NCI-H226 (cell line): Measurements from ENCODE around the gene HUS1B.
"Not testable (repeated sequence)": the region's sequence is repeated elsewhere in the genome, so short reads cannot be mapped to it uniquely, and the experiment has no call there.

ENCODE experiments used
- DNase-seq: peaks from one replicate; pipeline ENCODE4 v3.0.0-alpha.2; 2015

The HUS1B gene

GRCh38 chr6:656460-657252 is at the start of gene HUS1B:
Gene HUS1B (minus strand): TSS chr6:657100. CDS start chr6:656944, 156 bp downstream.
- DNase-seq = no peak

GRCh38 chr6:706146-706545 is 49.2 kb upstream of the HUS1B start:
- DNase-seq = no peak

GRCh38 chr6:705047-705446 is 48.1 kb upstream of the HUS1B start:
- no peak for DNase-seq

- DNase-seq = no peak
Observed at GRCh38 chr6:704046-704445, 47.1 kb upstream of the HUS1B start.

DNA sequence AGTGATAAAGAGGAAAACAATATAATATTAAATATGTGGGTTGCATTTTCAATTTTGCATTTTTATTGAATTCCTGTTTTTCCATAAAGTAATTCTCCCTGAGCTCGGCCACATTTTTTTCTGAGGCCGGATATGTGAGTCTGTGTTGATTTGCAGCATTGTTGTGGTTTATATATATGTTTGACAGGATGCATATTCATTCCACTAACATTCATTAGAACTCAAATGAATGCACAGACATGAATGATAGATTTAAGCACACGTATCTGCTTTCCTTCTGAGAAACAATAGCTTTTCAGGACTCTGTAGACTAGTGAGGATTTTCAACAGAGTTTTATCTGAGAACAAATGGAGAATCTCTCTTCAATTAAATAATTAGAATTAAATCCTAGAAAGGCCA is 46.7 kb upstream of the HUS1B start:
- no peak for DNase-seq

GRCh38 chr6:701700-702479 is 45.0 kb upstream of the HUS1B start:
- no peak for DNase-seq

- DNase-seq = no peak
Observed at GRCh38 chr6:701215-701614, 44.3 kb upstream of the HUS1B start.

GRCh38 chr6:700490-700889 is 43.6 kb upstream of the HUS1B start:
- no peak for DNase-seq

DNA sequence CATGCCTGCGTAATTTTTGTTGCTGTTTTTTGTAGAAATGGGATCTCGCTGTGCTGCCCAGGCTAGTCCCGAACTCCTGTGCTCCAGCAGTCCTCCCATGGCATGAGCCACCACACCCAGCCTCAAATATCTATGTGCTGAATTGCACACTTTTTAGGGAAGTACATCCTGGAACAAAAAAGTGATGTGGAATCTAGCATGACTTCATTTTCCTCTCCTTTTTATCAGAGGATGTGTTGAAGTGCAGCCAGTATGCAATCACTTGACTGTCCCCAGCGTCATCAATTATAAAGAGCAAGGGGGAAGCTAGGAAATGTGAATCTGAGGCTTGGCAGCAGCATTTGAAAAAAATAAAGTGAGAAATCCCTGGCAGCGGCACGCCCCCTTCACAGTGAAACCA is 42.4 kb upstream of the HUS1B start:
- no peak for DNase-seq

DNA sequence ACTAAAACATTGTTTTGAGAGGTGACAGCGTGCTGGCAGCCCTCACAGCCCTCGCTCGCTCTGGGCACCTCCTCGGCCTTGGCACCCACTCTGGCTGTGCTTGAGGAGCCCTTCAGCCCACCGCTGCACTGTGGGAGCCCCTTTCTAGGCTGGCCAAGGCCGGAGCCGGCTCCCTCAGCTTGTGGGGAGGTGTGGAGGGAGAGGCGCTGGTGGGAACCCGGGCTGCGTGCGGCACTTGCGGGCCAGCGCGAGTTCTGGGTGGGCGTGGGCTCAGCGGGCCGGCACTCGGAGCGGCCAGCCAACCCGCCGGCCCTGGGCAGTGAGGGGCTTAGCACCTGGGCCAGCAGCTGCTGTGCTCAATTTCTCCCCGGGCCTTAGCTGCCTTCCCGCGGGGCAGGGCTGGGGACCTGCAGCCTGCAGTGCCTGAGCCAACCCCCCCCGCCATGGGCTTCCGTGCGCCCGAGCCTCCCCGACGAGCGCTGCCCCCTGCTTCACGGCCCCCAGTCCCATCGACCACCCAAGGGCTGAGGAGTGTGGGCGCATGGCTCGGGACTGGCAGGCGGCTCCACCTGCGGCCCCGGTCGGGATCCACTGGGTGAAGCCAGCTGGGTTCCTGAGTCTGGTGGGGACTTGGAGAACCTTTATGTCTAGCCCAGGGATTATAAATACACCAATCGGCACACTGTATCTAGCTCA is 37.7 kb upstream of the HUS1B start:
- DNase-seq = not testable (repeated sequence)

DNA sequence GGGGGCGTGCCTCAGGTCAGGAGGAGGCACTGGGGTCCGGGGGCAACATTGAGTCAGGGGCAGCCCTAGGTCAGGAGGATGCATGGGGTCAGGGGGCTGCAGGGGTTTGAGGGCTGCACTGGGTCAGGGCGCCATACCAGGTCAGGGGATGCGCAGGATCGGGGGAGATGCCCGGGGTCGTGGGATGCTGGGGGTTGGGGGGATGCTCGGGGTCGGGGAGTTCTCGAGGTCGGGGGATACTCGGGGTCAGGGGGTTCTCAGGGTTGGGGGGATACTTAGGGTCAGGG is 36.8 kb upstream of the HUS1B start:
- DNase-seq = no peak

DNA sequence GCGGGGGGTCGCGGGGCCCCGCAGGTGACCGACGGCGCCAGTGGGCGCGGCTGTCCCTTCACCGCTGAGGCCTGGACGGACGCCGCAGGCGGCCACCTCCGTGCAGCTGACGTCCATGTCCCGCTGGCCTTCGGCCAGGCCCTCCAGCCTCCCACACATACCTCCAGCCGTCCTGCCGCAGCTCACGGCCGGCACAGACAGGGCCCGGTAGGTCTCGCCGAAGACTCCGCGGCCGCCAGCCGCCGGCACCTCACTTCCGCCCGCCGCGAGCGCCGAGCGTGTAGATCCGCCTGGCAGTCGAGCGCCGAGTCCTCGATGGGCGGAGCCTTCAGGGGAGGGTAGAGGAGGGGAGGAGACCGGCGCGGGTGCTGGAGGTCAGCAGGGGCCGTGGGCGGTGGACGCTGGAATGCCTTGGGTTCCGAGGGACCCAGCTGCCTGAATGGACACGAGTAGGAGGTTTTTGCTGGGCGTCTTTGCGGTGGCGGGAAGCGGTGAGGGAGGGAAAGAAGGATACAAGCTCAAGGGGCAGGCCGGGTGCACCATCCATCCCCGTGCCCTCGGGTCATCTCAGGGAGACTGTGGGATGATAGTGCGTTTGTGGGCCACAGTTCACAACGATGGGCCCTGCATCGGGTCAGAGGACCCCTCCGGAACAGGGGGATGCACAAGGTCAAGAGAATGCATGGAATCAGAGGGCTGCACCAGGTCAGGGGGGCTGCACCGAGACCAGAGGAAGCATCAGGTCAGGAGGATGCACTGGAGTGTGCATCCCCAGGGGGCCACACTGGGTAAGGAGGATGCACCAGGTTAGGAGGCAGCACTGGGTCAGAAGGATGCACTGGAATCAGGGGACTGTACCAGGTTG is 36.2 kb upstream of the HUS1B start, which contains the start of gene EXOC2:
EXOC2 (minus strand) TSS at position 282 of the 865 bp plus-strand sequence. CDS start 55,321 bp downstream, outside the sequence.
- peak; percentile 85 for DNase-seq

DNA sequence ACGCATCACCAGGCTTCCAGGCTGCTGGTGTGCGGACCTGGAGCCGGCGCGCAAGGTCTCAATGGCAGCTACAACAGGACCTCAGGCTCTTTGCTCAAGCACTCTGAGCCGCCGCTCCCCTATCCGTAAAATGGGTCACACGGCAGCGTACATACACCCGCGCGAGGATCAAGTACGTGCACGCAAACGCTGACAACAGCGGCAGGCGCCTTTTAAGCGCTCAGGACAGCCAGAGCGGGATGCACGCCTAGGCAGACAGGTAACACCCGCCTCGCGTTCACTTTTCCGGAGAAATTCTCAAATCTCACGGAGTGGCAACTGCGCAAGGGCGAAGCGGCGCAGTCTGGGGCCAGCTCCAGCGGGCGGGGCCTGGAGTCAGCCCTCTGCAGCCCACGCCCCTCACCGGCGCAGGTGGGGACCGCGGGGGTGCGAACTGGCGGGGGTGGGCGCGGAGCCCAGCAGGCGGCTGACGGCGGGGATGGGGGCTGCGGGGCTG is 35.5 kb upstream of the HUS1B start:
- DNase-seq = peak; percentile 36

DNA sequence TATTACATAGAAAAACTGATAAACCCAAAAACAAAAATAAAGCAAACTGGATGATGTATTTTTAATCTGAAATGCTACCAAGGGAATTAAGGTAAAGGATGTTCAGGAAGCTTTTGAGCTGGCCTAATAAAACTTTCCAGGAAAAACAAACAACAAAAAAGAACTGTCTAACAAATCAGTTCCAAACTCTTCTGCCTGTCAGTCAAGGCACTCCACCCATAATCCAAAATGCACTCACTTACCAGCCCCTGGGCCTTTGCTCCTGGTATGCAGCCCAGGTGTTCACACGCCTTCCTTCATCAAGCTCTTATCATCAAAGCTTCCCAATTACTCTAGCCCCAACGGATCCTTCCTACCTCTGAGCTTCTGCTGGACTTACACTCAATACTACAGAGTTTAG is 32.3 kb upstream of the HUS1B start:
- no peak for DNase-seq

DNA sequence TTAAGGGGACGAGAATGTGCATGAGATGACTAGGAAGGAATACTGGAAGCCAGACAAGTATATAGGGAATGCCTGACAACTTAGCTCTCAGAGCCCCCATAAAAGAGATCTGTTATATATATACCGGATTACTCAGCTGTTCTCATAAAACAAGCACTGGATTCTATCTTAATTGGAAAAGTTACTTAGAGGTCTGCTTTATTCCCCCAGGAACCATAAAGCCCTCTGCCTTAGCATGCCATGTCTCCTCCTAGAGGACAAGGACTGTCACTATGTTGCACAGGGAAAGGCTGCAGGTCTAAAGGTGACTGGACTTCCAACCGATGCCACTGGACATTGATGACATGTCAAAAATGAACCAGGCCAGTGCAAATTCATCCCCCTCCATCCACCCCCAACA is 29.6 kb upstream of the HUS1B start:
- no peak for DNase-seq

DNA sequence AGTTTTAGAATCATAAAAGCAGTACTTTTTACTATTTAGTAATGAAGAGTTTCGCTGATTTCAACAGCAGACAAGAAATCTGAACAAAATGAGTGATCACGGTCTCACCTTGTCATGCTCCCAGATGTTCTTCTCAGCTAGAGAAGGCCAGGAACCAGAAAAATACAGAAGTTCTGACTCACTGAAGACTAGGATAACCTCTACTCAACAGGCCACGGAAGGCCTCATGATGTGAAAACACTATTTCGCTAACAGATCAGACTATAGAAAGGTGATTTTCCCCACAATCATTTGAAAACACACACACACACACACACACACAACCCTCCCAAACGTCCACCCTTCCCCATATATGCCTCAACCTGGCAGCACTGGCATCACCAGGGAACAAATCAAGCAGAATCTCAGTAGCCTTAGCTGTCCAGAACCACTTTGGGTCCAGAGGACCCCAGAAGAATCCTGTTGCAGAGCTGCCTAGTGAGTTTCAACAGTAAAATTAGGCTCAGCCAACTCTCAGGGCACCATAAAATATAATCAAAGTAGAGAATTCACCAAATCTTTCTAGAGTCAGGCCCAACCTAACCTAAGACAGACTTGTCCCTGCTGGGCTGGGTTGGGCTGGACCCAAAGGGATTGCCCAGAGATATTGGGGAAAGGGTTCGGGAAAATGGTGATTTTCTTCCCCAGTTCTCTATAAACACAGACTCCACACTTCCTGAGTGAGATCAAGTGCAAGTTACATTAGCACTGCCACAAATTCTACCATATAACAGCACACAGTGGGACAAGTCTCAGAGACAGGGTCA is 28.1 kb upstream of the HUS1B start:
- peak; percentile 24 for DNase-seq

DNA sequence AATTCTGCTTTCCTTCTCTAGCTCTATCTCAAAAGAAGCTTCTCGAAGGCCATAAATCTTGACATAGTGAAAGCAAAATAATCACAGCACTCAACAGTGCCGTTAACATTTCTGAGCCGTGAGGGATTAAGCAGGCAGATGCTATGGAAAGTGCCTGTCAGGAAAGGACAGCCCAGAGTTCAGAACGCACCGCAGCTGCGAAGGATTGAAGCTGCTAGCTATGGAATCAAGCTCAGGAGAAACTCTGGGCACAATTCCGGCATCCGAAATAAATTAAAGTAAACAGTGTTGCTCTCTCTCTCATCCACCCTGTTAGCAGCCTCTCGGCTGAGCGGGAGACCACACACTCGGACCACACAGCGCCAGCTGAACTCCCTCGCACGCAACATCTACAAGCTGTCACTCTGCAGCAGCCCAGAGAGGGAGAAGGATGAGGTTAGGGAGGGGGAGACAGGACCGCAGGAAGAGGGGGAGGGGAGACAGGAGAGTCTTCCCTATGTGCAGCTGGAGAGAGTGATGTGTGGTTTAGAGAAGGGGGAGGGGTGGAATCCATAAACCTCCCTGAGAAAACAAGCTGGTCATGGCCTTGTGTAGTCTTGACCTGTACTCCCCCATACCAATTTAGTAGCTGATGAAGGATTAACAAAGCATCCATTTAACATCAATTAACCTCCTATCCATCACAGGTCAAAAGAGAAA is 27.0 kb upstream of the HUS1B start:
- no peak for DNase-seq

GRCh38 chr6:680666-681340 is 23.9 kb upstream of the HUS1B start:
- no peak for DNase-seq

GRCh38 chr6:680251-680650 is 23.4 kb upstream of the HUS1B start:
- DNase-seq = no peak

- DNase-seq = no peak
Observed at GRCh38 chr6:679282-679681, 22.4 kb upstream of the HUS1B start.
